Karpas-422 (cell line): ENCODE measurements around the gene JDP2. TPM values are rescaled to one million over a fixed set of nuclear protein-coding genes. Genes with fewer than 3 reads are reported as not detected.

Source experiments
- DNase-seq: peaks from one replicate; pipeline ENCODE4 v3.0.0-alpha.2; 2015
- H2AFZ ChIP-seq: fragments of 200-600 bp; sonication (generic); 2 replicates; pipeline ENCODE4 v1.6.1; 2014; ENCODE audit warnings: antibody characterized with exemption, low read length, mixed read lengths
- H3K27ac ChIP-seq: fragments of 200-600 bp; sonication (generic); 2 replicates; pipeline ENCODE4 v1.5.1; 2014; ENCODE audit warnings: mild to moderate bottlenecking, low read length, moderate library complexity
- H3K27me3 ChIP-seq: fragments of 200-600 bp; sonication (generic); 2 replicates; pipeline ENCODE4 v1.6.1; 2014; ENCODE audit warnings: low read length, mixed read lengths
- H3K36me3 ChIP-seq: fragments of 200-600 bp; sonication (generic); 2 replicates; pipeline ENCODE4 v1.6.1; 2014; ENCODE audit warnings: low read length, mixed read lengths; ENCODE audit not compliant: insufficient read depth
- H3K4me1 ChIP-seq: fragments of 200-600 bp; sonication (generic); 2 replicates; pipeline ENCODE4 v1.6.1; 2014; ENCODE audit warnings: mild to moderate bottlenecking, low read length, mixed read lengths
- H3K4me2 ChIP-seq: fragments of 200-600 bp; sonication (generic); 2 replicates; pipeline ENCODE4 v1.6.1; 2014; ENCODE audit warnings: low read length, low read depth, mild to moderate bottlenecking; ENCODE audit not compliant: poor library complexity, severe bottlenecking
- H3K4me3 ChIP-seq: fragments of 200-600 bp; sonication (generic); 2 replicates; pipeline ENCODE4 v1.5.1; 2014; ENCODE audit warnings: mild to moderate bottlenecking, antibody characterized with exemption, low read length, mixed read lengths
- H3K79me2 ChIP-seq: fragments of 200-600 bp; sonication (generic); 2 replicates; pipeline ENCODE4 v1.6.1; 2014; ENCODE audit warnings: mild to moderate bottlenecking, low read length, mixed read lengths
- H3K9ac ChIP-seq: fragments of 200-600 bp; sonication (generic); 2 replicates; pipeline ENCODE4 v1.6.0; 2014; ENCODE audit warnings: low read length
- H3K9me2 ChIP-seq: fragments of 200-600 bp; sonication (generic), shearing (Covaris generic); replicated peaks from 2 replicates; pipeline ENCODE4 v1.6.0; 2014; ENCODE audit warnings: mild to moderate bottlenecking, low read length, moderate library complexity; ENCODE audit not compliant: insufficient read depth
- H3K9me3 ChIP-seq: fragments of 300-700, 200-600 bp; sonication (generic); 2 replicates; pipeline ENCODE4 v1.6.1; 2014; ENCODE audit warnings: low read length, mixed read lengths
- H4K20me1 ChIP-seq: fragments of 200-600 bp; sonication (generic); 2 replicates; pipeline ENCODE4 v1.6.1; 2014; ENCODE audit warnings: mild to moderate bottlenecking, antibody characterized with exemption, low read length, low read depth; ENCODE audit not compliant: insufficient read depth
- total RNA-seq: library from RNA; depleted of rRNA; stranded (reverse); fragments of >200 nt; shearing (Covaris generic); gene quantifications from 2 replicates; pipeline ENCODE4 v1.2.3, GENCODE V29; 2014; ENCODE audit warnings: low replicate concordance

Gene JDP2
- total RNA-seq, 1 experiment from 2014 or later: 8.4 TPM

DNA sequence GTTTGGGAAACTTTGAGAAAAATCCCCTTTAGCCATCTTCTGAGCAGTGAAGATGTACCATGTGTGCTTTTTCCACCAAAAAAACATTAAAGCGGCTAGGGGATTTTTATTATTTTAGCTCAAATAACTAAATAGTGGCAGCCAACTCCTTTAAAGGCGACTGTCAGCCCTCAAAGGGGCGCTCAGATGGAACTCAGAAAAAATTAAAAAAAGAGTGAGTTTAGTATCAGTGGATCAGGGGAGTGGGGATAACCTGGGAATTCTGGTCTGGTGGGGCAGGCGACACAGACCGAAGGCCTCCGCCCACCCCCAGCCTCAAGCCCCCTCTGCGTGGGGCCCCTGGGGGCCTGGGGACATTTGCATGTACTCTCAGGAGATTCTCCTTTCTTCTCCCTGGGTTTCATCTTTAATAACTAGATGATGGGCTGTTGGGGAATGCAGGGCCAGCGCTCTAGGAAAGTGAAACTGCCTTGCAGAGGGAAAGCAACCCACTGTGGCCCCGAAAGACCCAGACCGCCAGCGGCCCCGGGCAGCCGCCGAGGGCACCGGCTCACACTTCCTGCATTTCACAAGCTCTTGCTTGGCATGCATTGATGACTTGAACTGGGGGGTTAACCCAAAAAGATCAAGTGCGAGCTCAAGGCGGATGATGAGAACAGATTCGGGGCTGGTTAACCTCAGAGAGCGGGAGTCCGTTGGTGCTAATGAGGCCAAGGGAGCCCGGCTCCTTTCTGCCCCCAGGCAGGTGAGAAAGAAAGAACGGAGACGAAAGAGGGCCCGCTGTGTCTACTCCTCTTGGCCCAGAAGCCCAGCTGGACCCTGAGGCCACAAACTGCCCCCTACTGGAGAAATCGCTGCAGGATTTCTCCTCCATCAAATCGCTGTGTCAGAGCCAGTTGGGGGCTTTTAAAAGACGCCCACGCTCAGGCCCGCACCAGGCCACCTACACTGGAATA is 87.1 kb downstream of the JDP2 start:
- Histone ChIP-seq H3K4me3 (peak overlapping the region; percentile 40; the same call in 1 of the 2 replicates), H3K4me2 (peak overlapping the region; percentile 61)

GRCh38 chr14:75515629-75515996 is 87.8 kb downstream of the JDP2 start:
- H3K4me1 ChIP-seq: peaks cover 23% of the 10 kb centered on the region
- no peaks in the 10 kb centered on the region for H3K36me3 ChIP-seq
- peak; percentile 84 for DNase-seq
- H3K4me3 ChIP-seq: peak overlapping the region; percentile 40; the same call in 1 of the 2 replicates
- H3K9me3 ChIP-seq: peaks cover 13% of the 10 kb centered on the region
- no peaks in the 10 kb centered on the region for H3K79me2 ChIP-seq
- peak overlapping the region; percentile 61 for H3K4me2 ChIP-seq
- H2AFZ ChIP-seq: no peak overlapping the region
- H3K27me3 ChIP-seq: 0 out of 2 replicates have a peak, but pooled peaks cover 6% of the 10 kb centered on the region
- H3K9ac ChIP-seq: peak overlapping the region; percentile 30
- no peak overlapping the region for H3K27ac ChIP-seq
- H3K9me2 ChIP-seq: no peaks in the 10 kb centered on the region
- H4K20me1 ChIP-seq: peaks cover 13% of the 10 kb centered on the region

More for the DNA sequence above, 87.1 kb downstream of the JDP2 start:
- Histone ChIP-seq H4K20me1 (peaks cover 13% of the 10 kb centered on the region), H3K27ac (no peak overlapping the region), H3K79me2 (no peaks in the 10 kb centered on the region), H3K27me3 (0 out of 2 replicates have a peak, but pooled peaks cover 6% of the 10 kb centered on the region), H2AFZ (0 out of 2 replicates have a peak overlapping the region, but pooled peaks have one; percentile 10), H3K4me1 (peaks cover 23% of the 10 kb centered on the region), H3K9me3 (peaks cover 19% of the 10 kb centered on the region), H3K9ac (peak overlapping the region; percentile 30), H3K36me3 (no peaks in the 10 kb centered on the region), H3K9me2 (no peaks in the 10 kb centered on the region)
- DNase-seq: peak; percentile 64

- peaks cover 26% of the 10 kb centered on the region for H3K4me1 ChIP-seq
- H3K36me3 ChIP-seq: no peaks in the 10 kb centered on the region
- H3K27ac ChIP-seq: no peak overlapping the region
- H3K4me3 ChIP-seq: no peak overlapping the region
- no peaks in the 10 kb centered on the region for H3K9me2 ChIP-seq
- DNase-seq: peak; percentile 91
- no peaks in the 10 kb centered on the region for H3K79me2 ChIP-seq
- no peaks in the 10 kb centered on the region for H3K9me3 ChIP-seq
- H3K27me3 ChIP-seq: 0 out of 2 replicates have a peak, but pooled peaks cover 4% of the 10 kb centered on the region
- no peak overlapping the region for H3K9ac ChIP-seq
- peaks cover 13% of the 10 kb centered on the region for H4K20me1 ChIP-seq
- H2AFZ ChIP-seq: no peak overlapping the region
- no peak overlapping the region for H3K4me2 ChIP-seq
These were observed 90.8 kb downstream of the JDP2 start for GRCh38 chr14:75518625-75519024.

DNA sequence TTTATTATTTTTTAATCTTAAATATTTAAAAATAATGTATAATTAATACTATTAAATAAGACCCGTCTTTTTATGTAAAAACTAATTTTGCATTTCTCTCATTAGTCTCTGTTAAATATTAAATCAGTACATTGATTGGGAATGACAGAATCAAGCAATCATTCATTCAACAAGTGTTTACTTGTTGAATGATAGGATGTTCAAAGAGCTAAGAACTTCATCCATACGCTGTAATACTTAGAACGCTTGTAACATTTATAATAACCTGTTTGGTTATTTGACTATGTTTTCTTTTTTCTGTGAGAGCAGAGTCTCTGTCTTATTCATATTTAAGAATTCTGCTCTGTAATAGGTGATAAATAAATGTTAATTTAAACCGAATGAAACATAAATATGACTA is 91.6 kb downstream of the JDP2 start:
- Histone ChIP-seq H3K36me3 (no peaks in the 10 kb centered on the region), H3K27ac (no peak overlapping the region), H3K79me2 (no peaks in the 10 kb centered on the region), H3K4me2 (no peak overlapping the region), H3K9me3 (no peaks in the 10 kb centered on the region), H3K9me2 (no peaks in the 10 kb centered on the region), H2AFZ (no peak overlapping the region), H3K9ac (no peak overlapping the region), H3K27me3 (no peaks in the 10 kb centered on the region), H3K4me3 (no peak overlapping the region), H3K4me1 (peaks cover 26% of the 10 kb centered on the region), H4K20me1 (peaks cover 9% of the 10 kb centered on the region)
- no peak for DNase-seq

- Histone ChIP-seq H3K9me3 (no peaks in the 10 kb centered on the region), H4K20me1 (peaks cover 4% of the 10 kb centered on the region; the same call in 1 of the 2 replicates), H3K4me1 (peaks cover 19% of the 10 kb centered on the region), H3K27me3 (no peaks in the 10 kb centered on the region), H3K4me3 (no peak overlapping the region), H3K36me3 (no peaks in the 10 kb centered on the region), H2AFZ (no peak overlapping the region), H3K9me2 (no peaks in the 10 kb centered on the region), H3K79me2 (no peaks in the 10 kb centered on the region), H3K4me2 (no peak overlapping the region), H3K9ac (no peak overlapping the region), H3K27ac (no peak overlapping the region)
- DNase-seq: no peak
These were observed 92.3 kb downstream of the JDP2 start for GRCh38 chr14:75519826-75520728.

DNA sequence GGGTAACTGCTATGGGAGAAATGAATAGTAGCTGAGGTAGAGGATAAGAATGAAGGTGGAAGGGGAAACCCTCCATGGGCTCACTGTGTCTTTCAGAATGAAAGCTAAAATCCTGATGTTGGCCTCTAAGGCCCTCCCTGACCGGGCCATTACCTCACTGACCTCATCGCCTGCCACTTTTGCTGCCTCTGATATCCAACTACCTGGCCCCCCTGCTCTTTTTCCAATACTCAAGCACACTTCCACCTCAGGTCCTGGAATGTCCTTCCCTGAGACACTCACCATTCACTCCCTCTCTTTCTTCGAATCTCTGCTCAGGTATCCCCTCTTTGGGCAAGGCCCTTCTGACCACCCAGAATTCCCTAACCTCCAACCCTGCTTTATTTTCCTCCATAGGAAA is 93.0 kb downstream of the JDP2 start:
- Histone ChIP-seq H2AFZ (no peak overlapping the region), H3K9ac (no peak overlapping the region), H3K9me3 (no peaks in the 10 kb centered on the region), H3K27me3 (no peaks in the 10 kb centered on the region), H3K4me3 (no peak overlapping the region), H3K36me3 (no peaks in the 10 kb centered on the region), H3K27ac (no peak overlapping the region), H3K79me2 (no peaks in the 10 kb centered on the region), H3K4me1 (peaks cover 11% of the 10 kb centered on the region), H3K4me2 (no peak overlapping the region), H4K20me1 (peaks cover 3% of the 10 kb centered on the region; the same call in 1 of the 2 replicates), H3K9me2 (no peaks in the 10 kb centered on the region)
- no peak for DNase-seq

GRCh38 chr14:75521415-75522199 is 93.8 kb downstream of the JDP2 start:
- no peaks in the 10 kb centered on the region; the same call in 1 of the 2 replicates for H4K20me1 ChIP-seq
- H3K27me3 ChIP-seq: no peaks in the 10 kb centered on the region
- no peak overlapping the region for H3K9ac ChIP-seq
- H3K79me2 ChIP-seq: no peaks in the 10 kb centered on the region
- peaks cover 4% of the 10 kb centered on the region for H3K4me1 ChIP-seq
- H3K9me3 ChIP-seq: no peaks in the 10 kb centered on the region
- H3K4me2 ChIP-seq: no peak overlapping the region
- H3K4me3 ChIP-seq: no peak overlapping the region
- no peaks in the 10 kb centered on the region for H3K36me3 ChIP-seq
- no peaks in the 10 kb centered on the region for H3K9me2 ChIP-seq
- H2AFZ ChIP-seq: no peak overlapping the region
- H3K27ac ChIP-seq: no peak overlapping the region
- no peak for DNase-seq
